ENCODE data around the gene EXD3. TPM values are rescaled to one million over a fixed set of nuclear protein-coding genes. Genes with fewer than 3 reads are reported as not detected.

Gene EXD3
- total and polyA plus RNA-seq, 5 donors from 2014 or later = 4.7 to 27.3 (median 5.8) TPM

GRCh38 chr9:137311986-137312851 lies 110.7 kb downstream of the EXD3 start:
- Mint-ChIP-seq H3K27ac (no peak overlapping the region), H3K4me3 (no peak overlapping the region), H3K4me1 (peaks cover 0 to 3% (median 0%) of the 10 kb centered on the region in 4 donors), H3K9me3 (no peaks in the 10 kb centered on the region), H3K27me3 (no peaks in the 10 kb centered on the region), H3K36me3 (no peaks in the 10 kb centered on the region)
- no peak for DNase-seq
- Histone ChIP-seq H3K36me3 (ENCODE audit: control insufficient read depth, insufficient read depth, low read length) (no peaks in the 10 kb centered on the region), H3K4me3 (ENCODE audit: low read depth, low read length) (no peak overlapping the region), H3K27ac (ENCODE audit: insufficient read depth, low read length, poor library complexity, severe bottlenecking) (no peak overlapping the region), H3K4me1 (ENCODE audit: control insufficient read depth, insufficient read depth, low read length, poor library complexity, severe bottlenecking) (peaks cover 23% of the 10 kb centered on the region), H3K27me3 (ENCODE audit: control insufficient read depth, insufficient read depth, low read length) (no peaks in the 10 kb centered on the region), H3K9me3 (ENCODE audit: control insufficient read depth in 2 of 2, low read length in 2 of 2) (no peaks in the 10 kb centered on the region)
- no peak for ATAC-seq (ENCODE audit: low read depth in 2 of 2)

DNA sequence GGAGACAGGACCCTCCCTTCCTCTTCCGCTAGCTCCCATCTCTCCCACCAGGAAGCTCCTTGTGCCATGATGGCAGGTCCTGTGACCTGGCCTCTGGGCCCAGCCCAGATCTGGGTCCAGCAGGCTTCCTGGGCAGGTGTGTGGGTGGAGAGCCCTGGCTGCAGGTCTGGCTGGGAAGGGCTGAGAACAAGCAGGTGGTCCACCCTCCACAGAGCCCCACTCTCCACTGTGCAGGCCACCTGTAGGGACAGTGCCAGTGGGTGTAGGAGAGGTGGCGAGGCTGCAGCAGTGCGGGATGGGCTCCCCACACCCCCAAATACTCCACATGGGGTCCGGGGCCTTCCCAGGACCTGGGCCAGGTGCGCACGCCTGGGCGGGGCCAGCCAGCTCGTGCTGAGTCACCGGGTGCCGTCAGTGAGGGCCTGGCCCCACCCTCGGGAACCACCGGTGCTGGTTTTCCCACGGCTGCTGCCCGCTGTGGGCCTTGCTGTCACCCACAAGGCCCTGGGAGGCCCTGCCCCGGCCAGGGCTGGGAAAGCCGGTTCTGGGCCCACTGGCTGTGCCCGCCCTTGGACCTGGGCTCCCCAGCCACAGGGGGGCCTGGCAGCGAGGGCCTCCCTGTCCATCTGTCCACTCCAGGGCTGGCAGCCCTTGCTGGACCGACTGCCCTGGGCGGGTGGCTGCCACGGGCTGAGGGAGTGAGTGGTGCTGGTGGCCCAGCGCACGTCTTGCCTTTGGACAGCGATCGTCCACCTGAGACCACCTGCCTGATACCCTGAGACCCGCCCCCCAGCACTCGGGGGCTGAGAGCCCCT lies 111.6 kb downstream of the EXD3 start:
- Histone ChIP-seq H3K27ac (ENCODE audit: insufficient read depth, low read length, poor library complexity, severe bottlenecking) (no peak overlapping the region), H3K4me1 (ENCODE audit: control insufficient read depth, insufficient read depth, low read length, poor library complexity, severe bottlenecking) (peaks cover 20% of the 10 kb centered on the region), H3K9me3 (ENCODE audit: control insufficient read depth in 2 of 2, low read length in 2 of 2) (no peaks in the 10 kb centered on the region), H3K27me3 (ENCODE audit: control insufficient read depth, insufficient read depth, low read length) (no peaks in the 10 kb centered on the region), H3K4me3 (ENCODE audit: low read depth, low read length) (no peak overlapping the region), H3K36me3 (ENCODE audit: control insufficient read depth, insufficient read depth, low read length) (no peaks in the 10 kb centered on the region)
- DNase-seq = no peak
- H3K27me3 Mint-ChIP-seq = no peaks in the 10 kb centered on the region
- peaks cover 0 to 6% (median 0%) of the 10 kb centered on the region in 4 donors for H3K4me1 Mint-ChIP-seq
- no peak overlapping the region for H3K4me3 Mint-ChIP-seq
- no peaks in the 10 kb centered on the region for H3K9me3 Mint-ChIP-seq
- peak in 1 of 2 donors; percentile 59 for ATAC-seq (ENCODE audit: low read depth in 2 of 2)
- H3K36me3 Mint-ChIP-seq = no peaks in the 10 kb centered on the region
- no peak overlapping the region for H3K27ac Mint-ChIP-seq

GRCh38 chr9:137310189-137311052 lies 112.5 kb downstream of the EXD3 start:
- Histone ChIP-seq H3K9me3 (ENCODE audit: control insufficient read depth in 2 of 2, low read length in 2 of 2) (no peaks in the 10 kb centered on the region), H3K27me3 (ENCODE audit: control insufficient read depth, insufficient read depth, low read length) (no peaks in the 10 kb centered on the region), H3K4me3 (ENCODE audit: low read depth, low read length) (no peak overlapping the region), H3K27ac (ENCODE audit: insufficient read depth, low read length, poor library complexity, severe bottlenecking) (no peak overlapping the region), H3K36me3 (ENCODE audit: control insufficient read depth, insufficient read depth, low read length) (no peaks in the 10 kb centered on the region), H3K4me1 (ENCODE audit: control insufficient read depth, insufficient read depth, low read length, poor library complexity, severe bottlenecking) (peaks cover 22% of the 10 kb centered on the region)
- peaks cover 0 to 9% (median 1%) of the 10 kb centered on the region in 4 donors for H3K4me1 Mint-ChIP-seq
- H3K4me3 Mint-ChIP-seq = no peak overlapping the region
- no peaks in the 10 kb centered on the region for H3K9me3 Mint-ChIP-seq
- H3K36me3 Mint-ChIP-seq = no peaks in the 10 kb centered on the region
- DNase-seq (no peak), ATAC-seq (ENCODE audit: low read depth in 2 of 2) (no peak)
- no peak overlapping the region for H3K27ac Mint-ChIP-seq
- no peaks in the 10 kb centered on the region for H3K27me3 Mint-ChIP-seq

DNA sequence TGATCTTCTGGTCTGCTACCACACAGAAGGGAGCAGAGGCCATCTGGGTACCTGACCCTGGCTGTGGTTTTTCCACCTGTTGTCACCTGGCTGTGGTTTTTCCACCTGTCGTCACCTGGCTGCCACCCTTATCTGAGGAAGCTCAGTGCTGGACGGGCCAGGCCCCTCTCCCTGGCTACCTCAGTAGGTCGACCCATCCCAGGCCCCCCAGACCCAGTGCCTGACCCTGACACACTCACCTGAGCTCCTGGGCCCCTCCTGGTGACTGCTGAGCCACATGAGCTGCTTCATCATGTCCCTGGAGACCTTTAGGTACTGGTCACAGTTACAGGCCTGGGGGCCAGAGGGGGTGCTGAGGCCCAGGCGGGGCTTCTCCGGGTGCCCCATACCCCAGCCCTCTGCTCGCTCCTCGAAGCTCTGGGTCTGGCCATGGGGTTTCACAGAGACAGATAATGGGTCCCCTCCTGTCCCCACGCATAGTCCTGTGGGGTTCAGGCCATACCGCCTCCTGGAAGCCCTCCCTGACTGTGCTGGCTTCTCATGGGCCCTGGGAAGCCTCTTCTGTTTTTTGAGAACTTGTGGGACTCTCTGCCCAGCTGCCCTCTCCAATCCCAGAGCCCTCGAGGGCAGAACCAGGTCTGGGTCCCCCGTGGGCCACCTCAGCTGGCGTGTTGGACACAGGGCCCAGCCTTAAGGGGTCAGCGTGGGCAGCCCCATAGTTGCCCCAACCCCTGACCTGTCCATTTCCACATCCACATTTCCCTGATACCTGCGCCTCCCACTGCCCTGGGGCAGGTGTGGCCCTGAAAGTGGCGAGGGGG lies 113.4 kb downstream of the EXD3 start:
- H3K4me3 ChIP-seq (ENCODE audit: low read depth, low read length) = no peak overlapping the region
- H3K4me1 Mint-ChIP-seq = peaks cover 0 to 16% (median 2%) of the 10 kb centered on the region in 4 donors
- H3K36me3 Mint-ChIP-seq = no peaks in the 10 kb centered on the region
- ATAC-seq (ENCODE audit: low read depth in 2 of 2) = no peak
- H3K4me3 Mint-ChIP-seq = no peak overlapping the region
- no peak overlapping the region for H3K27ac ChIP-seq (ENCODE audit: insufficient read depth, low read length, poor library complexity, severe bottlenecking)
- no peaks in the 10 kb centered on the region for H3K9me3 Mint-ChIP-seq
- no peak for DNase-seq
- no peak overlapping the region for H3K27ac Mint-ChIP-seq
- H3K27me3 ChIP-seq (ENCODE audit: control insufficient read depth, insufficient read depth, low read length) = no peaks in the 10 kb centered on the region
- peaks cover 28% of the 10 kb centered on the region for H3K4me1 ChIP-seq (ENCODE audit: control insufficient read depth, insufficient read depth, low read length, poor library complexity, severe bottlenecking)
- no peaks in the 10 kb centered on the region for H3K36me3 ChIP-seq (ENCODE audit: control insufficient read depth, insufficient read depth, low read length)
- no peaks in the 10 kb centered on the region for H3K9me3 ChIP-seq (ENCODE audit: control insufficient read depth in 2 of 2, low read length in 2 of 2)
- H3K27me3 Mint-ChIP-seq = no peaks in the 10 kb centered on the region

DNA sequence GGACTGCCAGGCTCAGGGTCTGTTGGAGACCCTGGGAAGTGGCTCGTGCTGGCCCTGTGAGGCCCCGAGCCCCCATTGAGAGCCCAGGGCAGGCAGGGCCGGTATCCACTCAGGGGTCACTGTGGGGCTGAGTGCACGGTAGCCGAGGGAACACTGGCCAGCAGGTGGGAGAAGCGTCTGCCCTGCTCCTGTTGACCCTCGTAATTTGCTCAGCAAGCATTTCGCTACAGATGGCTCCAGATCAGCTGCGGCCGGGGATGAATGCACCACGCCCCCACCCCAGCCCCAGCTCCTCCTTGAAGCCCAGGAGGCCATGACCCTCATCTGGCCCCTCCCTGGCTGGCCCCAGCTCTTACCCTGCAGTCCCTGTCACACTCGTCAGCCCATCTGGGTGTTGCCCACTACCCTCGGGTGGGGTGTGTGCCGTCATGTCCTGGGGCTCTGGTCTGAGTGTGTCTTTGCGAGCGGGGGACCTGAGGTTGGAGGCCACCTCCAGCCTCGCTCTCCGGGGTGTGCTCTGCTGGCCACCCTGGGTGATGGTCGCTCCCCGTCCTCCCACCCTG lies 114.8 kb downstream of the EXD3 start:
- DNase-seq = no peak

DNA sequence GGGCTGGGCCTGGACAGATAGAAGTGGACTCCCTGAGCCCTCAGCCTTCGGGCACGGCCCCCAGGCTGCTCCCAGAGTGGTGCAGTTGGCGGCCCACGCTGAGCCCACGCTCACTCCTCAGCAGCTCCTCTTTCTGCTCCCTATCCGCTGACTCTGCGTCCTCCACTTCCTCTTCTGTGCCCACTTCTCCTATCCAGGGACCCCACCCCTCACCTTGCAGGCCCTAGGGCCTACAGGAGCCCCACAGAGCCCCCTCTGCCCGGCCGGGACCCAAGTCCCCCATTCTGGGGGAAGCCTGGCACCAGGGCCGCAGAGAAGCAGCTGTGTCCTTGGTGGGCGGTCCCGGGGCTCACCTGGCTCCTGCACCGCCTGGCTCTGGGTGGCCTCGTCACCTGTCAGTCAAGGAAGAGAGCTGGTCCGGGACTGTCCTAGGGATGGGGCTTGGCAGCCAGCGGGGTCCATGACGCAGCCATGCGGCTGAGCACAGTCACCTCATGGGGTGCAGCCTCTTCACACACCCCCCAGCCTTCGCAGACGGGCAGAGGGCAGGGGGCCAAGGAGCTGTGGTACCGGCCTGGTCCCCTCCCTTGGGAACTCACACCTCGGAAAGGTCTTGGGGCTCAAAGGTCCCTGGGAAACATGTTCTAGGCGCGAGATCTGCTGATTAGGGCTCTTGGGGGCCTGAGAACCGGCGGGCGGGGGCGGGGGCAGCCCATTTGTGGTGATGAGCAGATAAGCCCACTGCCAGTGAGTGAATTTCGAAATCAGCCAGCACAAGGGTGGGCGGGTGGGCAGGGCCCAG lies 115.5 kb downstream of the EXD3 start:
- no peaks in the 10 kb centered on the region for H3K36me3 ChIP-seq (ENCODE audit: control insufficient read depth, insufficient read depth, low read length)
- H3K9me3 ChIP-seq (ENCODE audit: control insufficient read depth in 2 of 2, low read length in 2 of 2) = no peaks in the 10 kb centered on the region
- Mint-ChIP-seq H3K4me1 (peaks cover 0 to 21% (median 2%) of the 10 kb centered on the region in 4 donors), H3K36me3 (no peaks in the 10 kb centered on the region), H3K27me3 (no peaks in the 10 kb centered on the region), H3K4me3 (peak overlapping the region in 1 of 4 donors; percentile 11), H3K27ac (no peak overlapping the region), H3K9me3 (no peaks in the 10 kb centered on the region)
- no peak for DNase-seq
- ATAC-seq (ENCODE audit: low read depth in 2 of 2) = no peak
- H3K27ac ChIP-seq (ENCODE audit: insufficient read depth, low read length, poor library complexity, severe bottlenecking) = no peak overlapping the region
- no peaks in the 10 kb centered on the region for H3K27me3 ChIP-seq (ENCODE audit: control insufficient read depth, insufficient read depth, low read length)
- H3K4me3 ChIP-seq (ENCODE audit: low read depth, low read length) = no peak overlapping the region
- H3K4me1 ChIP-seq (ENCODE audit: control insufficient read depth, insufficient read depth, low read length, poor library complexity, severe bottlenecking) = peaks cover 38% of the 10 kb centered on the region

More for the DNA sequence above, 114.8 kb downstream of the EXD3 start:
- Histone ChIP-seq H3K4me1 (ENCODE audit: control insufficient read depth, insufficient read depth, low read length, poor library complexity, severe bottlenecking) (peaks cover 33% of the 10 kb centered on the region), H3K36me3 (ENCODE audit: control insufficient read depth, insufficient read depth, low read length) (no peaks in the 10 kb centered on the region), H3K27me3 (ENCODE audit: control insufficient read depth, insufficient read depth, low read length) (no peaks in the 10 kb centered on the region), H3K9me3 (ENCODE audit: control insufficient read depth in 2 of 2, low read length in 2 of 2) (no peaks in the 10 kb centered on the region), H3K4me3 (ENCODE audit: low read depth, low read length) (no peak overlapping the region), H3K27ac (ENCODE audit: insufficient read depth, low read length, poor library complexity, severe bottlenecking) (no peak overlapping the region)
- Mint-ChIP-seq H3K9me3 (no peaks in the 10 kb centered on the region), H3K36me3 (no peaks in the 10 kb centered on the region), H3K4me3 (no peak overlapping the region), H3K27ac (no peak overlapping the region), H3K27me3 (no peaks in the 10 kb centered on the region), H3K4me1 (peaks cover 0 to 21% (median 2%) of the 10 kb centered on the region in 4 donors)
- ATAC-seq (ENCODE audit: low read depth in 2 of 2) = no peak

Measured in CD4-positive, CD25-positive, alpha-beta regulatory T cell (primary cell).